ENCODE results near the gene RYR2.

The RYR2 gene

GRCh38 chr1:237751090-237751489, 709.1 kb downstream of the RYR2 start:
- DNase-seq: no peak

GRCh38 chr1:237754627-237755026, 712.6 kb downstream of the RYR2 start:
- DNase-seq: no peak

- DNase-seq: no peak
Measured at GRCh38 chr1:237756304-237756967, 714.5 kb downstream of the RYR2 start.

GRCh38 chr1:237759377-237759776, 717.4 kb downstream of the RYR2 start:
- no peak for DNase-seq

GRCh38 chr1:237760951-237761350, 719.0 kb downstream of the RYR2 start:
- no peak for DNase-seq

- DNase-seq: no peak
Measured at GRCh38 chr1:237763137-237763536, 721.2 kb downstream of the RYR2 start.

GRCh38 chr1:237763751-237764150, 721.8 kb downstream of the RYR2 start:
- no peak for DNase-seq

- no peak for DNase-seq
Measured at GRCh38 chr1:237769916-237770315, 727.9 kb downstream of the RYR2 start.

GRCh38 chr1:237772009-237772408, 730.0 kb downstream of the RYR2 start:
- DNase-seq: no peak

- no peak for DNase-seq
Measured at GRCh38 chr1:237774246-237774645, 732.3 kb downstream of the RYR2 start.

GRCh38 chr1:237779356-237779755, 737.4 kb downstream of the RYR2 start:
- DNase-seq: no peak

GRCh38 chr1:237786066-237786719, 744.2 kb downstream of the RYR2 start:
- DNase-seq: no peak

GRCh38 chr1:237788069-237788468, 746.1 kb downstream of the RYR2 start:
- no peak for DNase-seq

- DNase-seq: no peak
Measured at GRCh38 chr1:237789619-237790018, 747.6 kb downstream of the RYR2 start.

- no peak for DNase-seq
Measured at GRCh38 chr1:237791592-237791991, 749.6 kb downstream of the RYR2 start.

GRCh38 chr1:237792149-237792548, 750.2 kb downstream of the RYR2 start:
- no peak for DNase-seq

- no peak for DNase-seq
Measured at GRCh38 chr1:237792726-237793125, 750.7 kb downstream of the RYR2 start.

- DNase-seq: no peak
Measured at GRCh38 chr1:237794071-237794470, 752.1 kb downstream of the RYR2 start.

GRCh38 chr1:237795558-237795957, 753.6 kb downstream of the RYR2 start:
- no peak for DNase-seq

- DNase-seq: peak; percentile 53
Measured at GRCh38 chr1:237799762-237800474, 757.9 kb downstream of the RYR2 start.

GRCh38 chr1:237804516-237804915, 762.5 kb downstream of the RYR2 start:
- DNase-seq: no peak

- no peak for DNase-seq
Measured at GRCh38 chr1:237809099-237809498, 767.1 kb downstream of the RYR2 start.

GRCh38 chr1:237811633-237812032, 769.6 kb downstream of the RYR2 start:
- DNase-seq: no peak

GRCh38 chr1:237812061-237812460, 770.1 kb downstream of the RYR2 start:
- no peak for DNase-seq
